ENCODE data around the gene DTX1.

- TF ChIP-seq, protein P1, sequence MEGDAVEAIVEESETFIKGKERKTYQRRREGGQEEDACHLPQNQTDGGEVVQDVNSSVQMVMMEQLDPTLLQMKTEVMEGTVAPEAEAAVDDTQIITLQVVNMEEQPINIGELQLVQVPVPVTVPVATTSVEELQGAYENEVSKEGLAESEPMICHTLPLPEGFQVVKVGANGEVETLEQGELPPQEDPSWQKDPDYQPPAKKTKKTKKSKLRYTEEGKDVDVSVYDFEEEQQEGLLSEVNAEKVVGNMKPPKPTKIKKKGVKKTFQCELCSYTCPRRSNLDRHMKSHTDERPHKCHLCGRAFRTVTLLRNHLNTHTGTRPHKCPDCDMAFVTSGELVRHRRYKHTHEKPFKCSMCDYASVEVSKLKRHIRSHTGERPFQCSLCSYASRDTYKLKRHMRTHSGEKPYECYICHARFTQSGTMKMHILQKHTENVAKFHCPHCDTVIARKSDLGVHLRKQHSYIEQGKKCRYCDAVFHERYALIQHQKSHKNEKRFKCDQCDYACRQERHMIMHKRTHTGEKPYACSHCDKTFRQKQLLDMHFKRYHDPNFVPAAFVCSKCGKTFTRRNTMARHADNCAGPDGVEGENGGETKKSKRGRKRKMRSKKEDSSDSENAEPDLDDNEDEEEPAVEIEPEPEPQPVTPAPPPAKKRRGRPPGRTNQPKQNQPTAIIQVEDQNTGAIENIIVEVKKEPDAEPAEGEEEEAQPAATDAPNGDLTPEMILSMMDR (conservative IDR thresholded peaks at IDR 0.05; ENCODE audit: low read depth, low read length) = no peak
- TF ChIP-seq EZH2 (IDR thresholded peaks at IDR 0.05; ENCODE audit: low read length, unreplicated experiment) = no peak
- TF ChIP-seq EZH2phosphoT487 (IDR thresholded peaks at IDR 0.05; ENCODE audit: borderline replicate concordance, low read length) = no peak
Measured at GRCh38 chr12:113039911-113040445, 16.6 kb upstream of the DTX1 start.

Data from PC-3 (cell line).